Activated B cell treated with CpG ODN at 0.5 μM for 24 hours (primary cell): ENCODE data around the gene DAB1. TPM values are rescaled to one million over a fixed set of nuclear protein-coding genes. Genes with fewer than 3 reads are reported as not detected.

ENCODE experiments used
- ATAC-seq: fragments of 200-7000 bp; cut with Tn5 transposase; one replicate; pipeline ENCODE4 v1.10.0; 2021; ENCODE audit warnings: low read depth, mild to moderate bottlenecking, moderate library complexity
- CTCF ChIA-PET: fragments of 350-600 bp; sonication (Branson Sonifier 250); formaldehyde crosslinking; loops from one replicate; lab custom pipeline; 2021; ENCODE audit warnings: antibody characterized with exemption; lab: Charles Lee
- POLR2A ChIA-PET: fragments of 350-600 bp; sonication (Branson Sonifier 250); formaldehyde crosslinking; loops from one replicate; lab custom pipeline; 2021; ENCODE audit warnings: antibody characterized with exemption; lab: Charles Lee
- DNase-seq: peaks from one replicate; pipeline ENCODE4 v3.0.0; 2022
- H3K27ac Mint-ChIP-seq: one replicate; pipeline ENCODE4 v1.8.0; 2020; ENCODE audit warnings: mixed read lengths
- H3K27me3 Mint-ChIP-seq: one replicate; pipeline ENCODE4 v1.8.0; 2021; ENCODE audit warnings: mixed read lengths
- H3K36me3 Mint-ChIP-seq: one replicate; pipeline ENCODE4 v1.8.0; 2021; ENCODE audit warnings: low read depth, mixed read lengths
- H3K4me1 Mint-ChIP-seq: one replicate; pipeline ENCODE4 v1.8.0; 2021; ENCODE audit warnings: mixed read lengths
- H3K4me3 Mint-ChIP-seq: one replicate; pipeline ENCODE4 v1.8.0; 2020; ENCODE audit warnings: mild to moderate bottlenecking, mixed read lengths
- H3K9me3 Mint-ChIP-seq: one replicate; pipeline ENCODE4 v1.8.0; 2020; ENCODE audit warnings: mixed read lengths
- intact Hi-C: fragments of 100-400 bp; cut with micrococcal nuclease; formaldehyde crosslinking; loops from one replicate; pipeline ENCODE4 v1.15.1; 2024
- total RNA-seq: library from RNA; stranded (reverse); gene quantifications from 2 replicates; pipeline ENCODE4 v1.2.3, GENCODE V29; 2022
- TF ChIP-seq, protein P1 (sequence below): fragments of 200-600 bp; IDR thresholded peaks from one replicate; pipeline ENCODE4 v1.8.0; 2022; ENCODE audit warnings: antibody characterized with exemption, mild to moderate bottlenecking

The DAB1 gene
- total RNA-seq, 1 donor from 2014 or later = not detected

- no peak for ATAC-seq
- no peak for DNase-seq
- no peak overlapping the region for H3K27ac Mint-ChIP-seq
- H3K9me3 Mint-ChIP-seq = no peaks in the 10 kb centered on the region
- TF ChIP-seq, protein P1, sequence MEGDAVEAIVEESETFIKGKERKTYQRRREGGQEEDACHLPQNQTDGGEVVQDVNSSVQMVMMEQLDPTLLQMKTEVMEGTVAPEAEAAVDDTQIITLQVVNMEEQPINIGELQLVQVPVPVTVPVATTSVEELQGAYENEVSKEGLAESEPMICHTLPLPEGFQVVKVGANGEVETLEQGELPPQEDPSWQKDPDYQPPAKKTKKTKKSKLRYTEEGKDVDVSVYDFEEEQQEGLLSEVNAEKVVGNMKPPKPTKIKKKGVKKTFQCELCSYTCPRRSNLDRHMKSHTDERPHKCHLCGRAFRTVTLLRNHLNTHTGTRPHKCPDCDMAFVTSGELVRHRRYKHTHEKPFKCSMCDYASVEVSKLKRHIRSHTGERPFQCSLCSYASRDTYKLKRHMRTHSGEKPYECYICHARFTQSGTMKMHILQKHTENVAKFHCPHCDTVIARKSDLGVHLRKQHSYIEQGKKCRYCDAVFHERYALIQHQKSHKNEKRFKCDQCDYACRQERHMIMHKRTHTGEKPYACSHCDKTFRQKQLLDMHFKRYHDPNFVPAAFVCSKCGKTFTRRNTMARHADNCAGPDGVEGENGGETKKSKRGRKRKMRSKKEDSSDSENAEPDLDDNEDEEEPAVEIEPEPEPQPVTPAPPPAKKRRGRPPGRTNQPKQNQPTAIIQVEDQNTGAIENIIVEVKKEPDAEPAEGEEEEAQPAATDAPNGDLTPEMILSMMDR = no peak
- intact Hi-C loops = no loop called here
- no peaks in the 10 kb centered on the region for H3K4me1 Mint-ChIP-seq
- H3K36me3 Mint-ChIP-seq = no peaks in the 10 kb centered on the region
- ChIA-PET POLR2A (no interaction called here), CTCF (no interaction called here)
- H3K4me3 Mint-ChIP-seq = no peak overlapping the region
- H3K27me3 Mint-ChIP-seq = no peaks in the 10 kb centered on the region
Measured at GRCh38 chr1:56985857-56986256, 438.0 kb downstream of the DAB1 start.

DNA sequence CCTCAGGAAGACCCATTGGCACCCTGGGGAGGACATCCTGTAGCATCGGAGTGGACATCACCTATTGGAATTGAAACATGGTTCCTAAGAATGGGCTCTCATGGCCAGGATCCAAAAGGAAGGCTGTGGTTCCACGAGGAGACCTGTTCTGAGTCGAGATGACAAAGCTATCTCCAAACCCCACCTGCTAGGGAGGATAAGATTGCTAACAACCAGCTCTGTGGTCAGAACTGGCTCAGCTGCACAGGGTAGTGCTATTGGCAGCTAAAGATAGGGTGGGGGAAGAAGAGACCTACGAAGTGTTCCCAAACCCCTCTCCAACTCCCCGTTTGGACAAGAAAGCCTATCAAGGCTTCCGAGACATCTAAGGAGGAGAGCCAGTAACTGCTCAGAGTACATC lies 440.4 kb downstream of the DAB1 start:
- H3K36me3 Mint-ChIP-seq = no peaks in the 10 kb centered on the region
- intact Hi-C loops = no loop called here
- no peaks in the 10 kb centered on the region for H3K9me3 Mint-ChIP-seq
- no peaks in the 10 kb centered on the region for H3K4me1 Mint-ChIP-seq
- ChIA-PET POLR2A (no interaction called here), CTCF (no interaction called here)
- DNase-seq = no peak
- peaks cover 3% of the 10 kb centered on the region for H3K27me3 Mint-ChIP-seq
- no peak overlapping the region for H3K27ac Mint-ChIP-seq
- no peak for ATAC-seq
- TF ChIP-seq, protein P1 = no peak
- no peak overlapping the region for H3K4me3 Mint-ChIP-seq

GRCh38 chr1:56979986-56980755 lies 443.7 kb downstream of the DAB1 start:
- ChIA-PET POLR2A (no interaction called here), CTCF (no interaction called here)
- TF ChIP-seq, protein P1 = no peak
- H3K9me3 Mint-ChIP-seq = no peaks in the 10 kb centered on the region
- DNase-seq = no peak
- H3K36me3 Mint-ChIP-seq = no peaks in the 10 kb centered on the region
- peaks cover 3% of the 10 kb centered on the region for H3K27me3 Mint-ChIP-seq
- no peak overlapping the region for H3K4me3 Mint-ChIP-seq
- H3K4me1 Mint-ChIP-seq = no peaks in the 10 kb centered on the region
- no peak overlapping the region for H3K27ac Mint-ChIP-seq
- no peak for ATAC-seq
- intact Hi-C loops = no loop called here

- Mint-ChIP-seq H3K4me1 (no peaks in the 10 kb centered on the region), H3K27me3 (peaks cover 3% of the 10 kb centered on the region), H3K27ac (no peak overlapping the region), H3K36me3 (no peaks in the 10 kb centered on the region), H3K4me3 (no peak overlapping the region), H3K9me3 (no peaks in the 10 kb centered on the region)
- CTCF ChIA-PET = no interaction called here
- TF ChIP-seq, protein P1 = no peak
- intact Hi-C loops = no loop called here
- ATAC-seq (no peak), DNase-seq (no peak)
- POLR2A ChIA-PET = no interaction called here
Measured at GRCh38 chr1:56978819-56979218, 445.0 kb downstream of the DAB1 start.

- intact Hi-C loops = no loop called here
- TF ChIP-seq, protein P1 = no peak
- no peak for ATAC-seq
- H3K9me3 Mint-ChIP-seq = no peaks in the 10 kb centered on the region
- DNase-seq = no peak
- H3K4me1 Mint-ChIP-seq = no peaks in the 10 kb centered on the region
- no peak overlapping the region for H3K27ac Mint-ChIP-seq
- ChIA-PET POLR2A (no interaction called here), CTCF (no interaction called here)
- peaks cover 3% of the 10 kb centered on the region for H3K27me3 Mint-ChIP-seq
- no peak overlapping the region for H3K4me3 Mint-ChIP-seq
- H3K36me3 Mint-ChIP-seq = no peaks in the 10 kb centered on the region
Measured at GRCh38 chr1:56977910-56978309, 445.9 kb downstream of the DAB1 start.
